Suppressor macrophage treated with lipopolysaccharide for 1 hour (primary cell): ENCODE results near the gene FAM53A.
"Not testable (repeated sequence)": the region's sequence is repeated elsewhere in the genome, so short reads cannot be mapped to it uniquely, and the experiment has no call there.

Experiments used
- DNase-seq, 3 donors: peaks; one replicate each; pipeline ENCODE4 v3.0.0-alpha.2; 2020 to 2022

FAM53A gene

DNA sequence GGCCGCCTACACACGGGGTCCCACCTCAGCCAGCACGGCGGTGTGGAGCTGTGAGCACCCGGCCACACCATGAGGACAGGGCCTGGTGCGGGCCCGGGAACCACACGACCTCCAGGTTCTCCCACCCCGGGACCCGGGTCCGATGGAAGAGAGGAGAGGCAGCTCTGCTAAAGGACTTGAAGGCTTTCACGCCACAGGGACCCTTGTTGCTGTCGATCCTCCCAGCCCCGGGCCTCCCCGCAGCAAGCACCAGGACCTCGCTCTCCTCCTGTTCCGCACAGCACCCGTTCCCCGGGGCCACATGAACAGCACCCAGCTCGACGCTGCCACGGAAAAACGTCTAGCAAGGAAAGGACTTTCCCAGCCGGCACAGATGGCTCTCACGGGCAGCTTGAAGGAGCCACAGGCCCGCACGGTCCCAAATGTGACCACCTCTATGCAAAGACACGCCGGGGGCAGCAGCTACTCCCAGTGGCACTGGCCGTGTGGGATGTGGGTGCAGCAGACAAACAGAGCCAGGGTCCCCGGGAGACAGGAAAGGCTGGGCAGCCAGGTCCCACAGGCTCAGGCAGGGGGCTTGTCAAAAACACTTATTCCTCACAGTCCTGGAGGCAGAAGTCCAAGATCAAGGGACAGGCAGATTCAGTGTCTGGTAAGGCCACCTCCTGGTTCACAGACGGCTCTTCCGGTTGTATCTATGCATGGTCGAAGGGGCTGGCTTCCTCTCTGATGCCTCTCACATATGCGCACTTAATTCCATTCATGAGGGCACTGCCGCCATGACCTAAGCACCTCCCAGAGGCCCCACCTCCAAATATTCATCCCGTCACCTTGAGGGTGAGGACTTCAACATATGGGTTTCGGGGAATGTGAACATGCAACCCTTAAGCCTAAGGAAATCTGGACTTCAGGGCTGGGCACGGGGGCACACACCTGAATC, 24.7 kb downstream of the FAM53A start:
- no peak for DNase-seq

DNA sequence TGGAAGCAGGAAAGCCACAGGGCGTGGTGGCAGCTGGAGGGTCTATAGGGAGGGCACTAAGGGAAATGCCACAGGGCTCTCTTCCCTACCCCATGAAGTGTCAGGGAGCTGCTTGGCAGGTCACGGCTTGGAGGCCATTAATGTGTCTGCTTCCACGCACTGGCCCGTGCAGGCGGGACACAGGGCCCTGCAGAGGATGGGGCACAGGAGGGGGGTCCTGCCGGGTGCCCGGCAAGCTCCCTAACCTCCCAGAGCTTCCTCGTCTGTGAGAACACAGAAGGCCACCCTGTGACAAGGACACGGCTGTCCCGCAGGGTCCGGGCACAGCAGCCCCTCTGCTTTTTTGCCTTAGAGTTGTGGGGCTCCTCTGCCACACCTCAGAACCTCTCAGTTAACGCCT, 25.5 kb downstream of the FAM53A start:
- no peak for DNase-seq

DNA sequence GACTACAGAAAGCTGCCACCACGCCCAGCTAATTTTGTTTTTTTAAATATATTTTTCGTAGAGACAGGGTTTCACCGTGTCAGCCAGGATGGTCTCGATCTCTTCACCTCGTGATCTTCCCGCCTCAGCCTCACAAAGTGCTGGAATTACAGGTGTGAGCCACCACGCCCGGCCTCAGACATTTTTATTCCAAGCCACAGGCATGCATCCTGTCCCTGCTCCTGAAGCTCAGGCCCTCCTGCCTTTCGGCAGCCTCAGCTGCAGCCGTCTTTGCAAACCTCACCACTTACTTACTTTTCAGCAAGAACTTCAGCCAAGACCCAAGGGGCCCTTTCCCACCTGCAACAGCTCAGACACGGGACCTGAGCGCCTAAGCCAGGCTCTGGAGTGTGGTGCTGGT, 26.0 kb downstream of the FAM53A start:
- no peak for DNase-seq

DNA sequence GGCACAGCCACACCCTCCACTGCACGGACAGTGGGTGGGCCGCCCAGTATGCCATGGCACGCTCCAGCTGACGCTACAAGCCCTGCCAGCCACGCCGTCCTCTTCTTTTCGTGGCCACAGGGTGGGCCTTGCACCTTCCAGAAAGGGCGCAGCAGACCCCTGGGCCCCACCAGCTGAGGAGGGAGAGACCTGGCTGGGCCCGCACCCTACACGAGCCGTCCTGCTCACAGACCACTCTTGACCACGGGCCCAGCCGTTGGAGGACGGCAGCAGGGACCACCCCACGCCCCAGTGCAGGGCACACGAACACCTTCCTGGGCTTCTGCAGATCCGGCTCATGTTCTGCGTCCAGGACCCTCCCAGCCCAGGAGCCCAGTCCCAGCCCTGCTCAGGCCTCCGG, 27.1 kb downstream of the FAM53A start:
- no peak for DNase-seq

DNA sequence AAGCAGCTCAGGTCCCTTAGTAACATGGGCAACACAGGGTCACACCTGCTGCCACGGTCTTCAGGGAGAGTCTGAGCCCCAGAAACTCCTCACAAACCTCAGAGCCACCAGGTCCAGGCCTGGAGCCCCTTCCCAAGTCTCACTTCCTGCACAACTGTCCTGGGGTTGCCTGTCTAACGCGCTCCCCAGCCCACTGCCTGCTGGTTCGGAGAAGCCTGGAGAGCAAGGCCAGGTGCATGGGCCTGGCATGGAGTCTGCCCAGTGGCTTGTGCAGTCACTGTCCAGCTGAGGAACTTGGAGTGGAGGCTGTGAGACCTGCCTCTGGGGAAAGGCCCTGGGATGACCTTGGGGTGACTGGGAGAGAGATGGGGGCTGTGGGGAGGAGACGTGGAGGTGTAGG, 28.0 kb downstream of the FAM53A start:
- DNase-seq, result no peak

DNA sequence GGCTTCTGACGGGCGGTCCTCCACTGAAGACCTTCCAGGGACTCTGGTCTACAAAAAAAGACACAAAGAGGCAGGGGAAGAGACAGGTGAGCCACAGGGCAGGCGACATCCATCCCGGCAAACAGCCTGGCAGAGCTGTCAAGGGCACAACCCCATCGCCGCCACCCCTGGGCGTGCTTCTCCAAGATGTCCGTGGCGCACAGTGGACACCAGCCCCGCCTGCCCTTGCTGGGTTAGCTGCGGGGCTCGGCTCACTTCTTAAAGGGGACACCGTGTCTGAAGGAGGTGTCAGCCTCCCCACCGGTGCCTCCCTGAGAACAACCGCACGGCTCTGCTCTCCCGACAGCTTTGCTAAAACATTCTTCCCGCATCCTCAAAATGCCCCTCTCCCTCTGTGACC, 28.4 kb downstream of the FAM53A start:
- DNase-seq, result no peak

- DNase-seq, result no peak
Measured at GRCh38 chr4:1655081-1655480, 29.0 kb downstream of the FAM53A start.

GRCh38 chr4:1654216-1654955, 29.7 kb downstream of the FAM53A start:
- DNase-seq, result no peak

- DNase-seq, result no peak
Measured at GRCh38 chr4:1653776-1654175, 30.3 kb downstream of the FAM53A start.

DNA sequence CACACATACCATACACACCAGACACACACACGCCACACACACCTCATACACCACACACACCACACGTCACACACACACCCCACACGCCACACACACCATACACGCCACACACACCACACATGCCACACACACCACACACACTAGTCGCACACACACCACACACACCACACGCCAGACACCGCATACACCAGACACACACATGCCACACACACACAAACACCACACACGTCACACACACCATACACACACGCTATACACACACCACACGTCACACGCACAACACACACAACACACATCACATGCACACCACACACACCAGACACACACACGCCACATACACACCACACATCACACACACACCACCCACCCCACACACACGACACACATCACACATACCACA, 32.0 kb downstream of the FAM53A start:
- no peak for DNase-seq

- DNase-seq, result no peak
Measured at GRCh38 chr4:1651609-1652008, 32.5 kb downstream of the FAM53A start.

- DNase-seq, result no peak
Measured at GRCh38 chr4:1648962-1649361, 35.2 kb downstream of the FAM53A start.

- DNase-seq, result no peak
Measured at GRCh38 chr4:1647432-1647831, 36.7 kb downstream of the FAM53A start.

DNA sequence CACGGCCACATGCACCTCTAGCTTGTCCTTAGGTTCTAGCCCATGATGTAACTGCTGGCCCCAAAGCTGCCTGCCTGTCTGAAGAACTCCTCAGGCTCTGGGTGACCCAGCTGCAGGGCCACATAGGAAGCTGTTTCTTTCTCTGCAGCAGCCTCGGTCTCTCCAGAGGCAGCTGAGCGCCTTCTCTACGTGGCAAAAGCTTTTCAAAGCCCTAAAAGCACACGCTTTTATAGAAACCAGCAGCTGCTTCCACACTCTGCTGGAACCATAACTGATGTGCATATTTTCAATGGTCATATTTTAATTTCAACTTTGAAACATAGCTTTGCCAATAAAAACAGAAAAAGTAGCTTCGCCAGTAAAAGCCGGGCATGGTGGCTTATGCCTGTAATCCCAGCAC, 37.4 kb downstream of the FAM53A start:
- no peak for DNase-seq

DNA sequence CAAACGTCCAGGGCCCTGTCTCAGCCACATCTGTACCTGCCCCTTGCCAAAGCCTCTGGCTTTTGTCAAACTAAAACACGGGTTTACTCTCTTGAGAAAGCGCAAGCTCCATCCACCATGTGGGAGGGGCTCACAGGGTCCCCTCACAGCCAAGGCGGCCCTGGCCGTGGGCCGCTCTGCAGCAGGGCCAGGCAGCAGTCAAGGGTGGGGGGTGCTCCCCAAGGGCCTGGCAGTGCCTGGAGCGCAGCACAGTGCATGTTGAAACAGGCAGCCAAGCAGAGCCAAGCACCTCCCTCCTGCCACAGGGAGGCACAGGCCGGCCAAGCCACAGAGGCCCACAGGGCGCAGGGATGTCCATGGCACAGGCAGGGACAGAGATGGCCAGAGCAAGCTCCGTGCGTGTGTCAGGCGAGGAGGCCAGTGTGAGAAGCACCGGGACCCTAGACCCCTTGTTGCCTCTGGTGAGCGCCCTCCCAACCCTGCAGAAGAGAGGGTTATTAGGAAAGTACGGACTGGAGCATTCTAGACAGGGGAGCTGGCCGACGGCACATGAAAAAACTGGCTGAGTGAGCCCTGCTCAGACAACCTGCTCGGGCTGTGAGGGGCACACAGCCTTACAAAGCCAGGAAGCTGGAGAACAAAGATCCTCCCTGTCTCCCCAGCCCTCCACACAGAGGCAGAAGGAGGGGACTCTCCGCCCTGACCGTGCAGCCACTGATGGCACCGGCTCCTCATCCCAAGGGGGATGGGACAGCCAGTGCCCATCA, 39.0 kb downstream of the FAM53A start:
- no peak for DNase-seq

GRCh38 chr4:1643971-1644735, 40.0 kb downstream of the FAM53A start:
- no peak for DNase-seq

GRCh38 chr4:1642196-1642951, 41.7 kb downstream of the FAM53A start:
- DNase-seq, result no peak

DNA sequence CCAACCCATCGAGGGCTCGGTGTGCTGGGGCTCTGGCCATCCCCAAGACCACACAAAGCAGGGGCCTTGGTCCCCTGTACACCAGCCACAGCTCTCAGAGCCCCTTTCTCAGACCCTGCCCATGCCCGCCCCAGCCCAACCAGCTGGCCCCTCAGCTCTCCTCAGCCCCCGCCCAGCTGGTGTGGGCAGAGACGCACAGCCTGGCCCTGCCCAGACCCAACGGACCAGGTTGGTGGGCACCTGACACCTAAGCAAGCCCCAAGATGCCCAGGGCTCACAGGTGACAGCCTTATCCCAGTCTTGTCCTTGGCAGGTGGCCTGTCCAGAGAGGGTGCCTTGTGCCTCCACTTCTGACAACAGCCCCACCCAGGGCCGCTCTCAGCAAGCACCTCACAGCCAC, 42.4 kb downstream of the FAM53A start:
- no peak for DNase-seq

GRCh38 chr4:1640716-1641503, 43.2 kb downstream of the FAM53A start:
- DNase-seq, result not testable (repeated sequence)

DNA sequence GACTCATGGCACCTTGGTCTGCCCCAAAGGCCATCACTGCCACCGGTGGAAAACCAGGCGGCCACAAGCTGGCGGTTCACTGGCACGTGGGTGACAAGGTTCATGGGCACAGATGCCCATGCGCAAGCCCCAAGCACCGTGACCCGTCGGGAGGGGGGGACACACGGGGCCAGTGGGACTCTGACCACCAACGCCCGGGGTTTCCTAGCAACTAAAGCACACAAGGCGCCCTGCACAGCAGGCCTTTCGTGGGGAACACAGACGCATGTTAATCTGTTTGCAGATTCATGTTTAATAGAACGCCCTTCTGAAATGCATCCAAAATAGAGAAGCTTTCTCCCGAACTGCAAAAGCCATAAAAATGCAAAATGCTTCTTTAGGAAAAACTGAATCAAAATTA, 43.9 kb downstream of the FAM53A start:
- DNase-seq, result no peak

DNA sequence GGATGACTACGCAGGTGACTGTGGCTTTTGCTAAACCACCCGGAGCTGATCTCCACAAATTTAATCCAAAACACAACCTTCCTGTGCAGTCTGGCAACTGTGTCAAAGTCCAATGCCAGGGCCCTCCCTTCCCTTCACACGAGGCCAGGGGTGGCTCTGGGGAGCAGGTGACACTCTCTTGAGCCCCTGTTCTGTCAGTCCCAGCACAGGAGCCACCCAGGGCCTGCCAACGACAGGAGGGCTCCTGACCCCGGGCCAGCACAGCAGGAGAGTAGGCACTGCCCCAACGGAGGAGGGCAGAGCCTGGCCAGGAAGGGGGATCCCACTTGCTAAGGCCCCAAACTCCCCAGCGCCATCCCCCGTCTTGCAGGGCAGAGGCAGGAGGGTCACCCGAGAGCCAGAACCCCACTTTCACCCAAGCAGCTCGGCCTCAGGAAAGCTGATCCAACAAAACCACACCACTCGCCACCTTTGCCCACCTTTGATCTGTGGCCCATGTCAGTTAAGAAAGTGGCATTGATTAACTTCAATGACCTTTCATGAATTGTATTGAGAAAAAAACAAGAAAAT, 44.7 kb downstream of the FAM53A start:
- DNase-seq, result no peak
